HG02623 (cell line): ENCODE measurements around the gene SIM1.

Experiments used
- ATAC-seq: cut with Tn5 transposase; IDR thresholded peaks from one replicate; pipeline ENCODE4 v1.9.1; 2021; ENCODE audit warnings: moderate library complexity; ENCODE audit not compliant: unreplicated experiment

Gene SIM1, protein sequence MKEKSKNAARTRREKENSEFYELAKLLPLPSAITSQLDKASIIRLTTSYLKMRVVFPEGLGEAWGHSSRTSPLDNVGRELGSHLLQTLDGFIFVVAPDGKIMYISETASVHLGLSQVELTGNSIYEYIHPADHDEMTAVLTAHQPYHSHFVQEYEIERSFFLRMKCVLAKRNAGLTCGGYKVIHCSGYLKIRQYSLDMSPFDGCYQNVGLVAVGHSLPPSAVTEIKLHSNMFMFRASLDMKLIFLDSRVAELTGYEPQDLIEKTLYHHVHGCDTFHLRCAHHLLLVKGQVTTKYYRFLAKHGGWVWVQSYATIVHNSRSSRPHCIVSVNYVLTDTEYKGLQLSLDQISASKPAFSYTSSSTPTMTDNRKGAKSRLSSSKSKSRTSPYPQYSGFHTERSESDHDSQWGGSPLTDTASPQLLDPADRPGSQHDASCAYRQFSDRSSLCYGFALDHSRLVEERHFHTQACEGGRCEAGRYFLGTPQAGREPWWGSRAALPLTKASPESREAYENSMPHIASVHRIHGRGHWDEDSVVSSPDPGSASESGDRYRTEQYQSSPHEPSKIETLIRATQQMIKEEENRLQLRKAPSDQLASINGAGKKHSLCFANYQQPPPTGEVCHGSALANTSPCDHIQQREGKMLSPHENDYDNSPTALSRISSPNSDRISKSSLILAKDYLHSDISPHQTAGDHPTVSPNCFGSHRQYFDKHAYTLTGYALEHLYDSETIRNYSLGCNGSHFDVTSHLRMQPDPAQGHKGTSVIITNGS

DNA sequence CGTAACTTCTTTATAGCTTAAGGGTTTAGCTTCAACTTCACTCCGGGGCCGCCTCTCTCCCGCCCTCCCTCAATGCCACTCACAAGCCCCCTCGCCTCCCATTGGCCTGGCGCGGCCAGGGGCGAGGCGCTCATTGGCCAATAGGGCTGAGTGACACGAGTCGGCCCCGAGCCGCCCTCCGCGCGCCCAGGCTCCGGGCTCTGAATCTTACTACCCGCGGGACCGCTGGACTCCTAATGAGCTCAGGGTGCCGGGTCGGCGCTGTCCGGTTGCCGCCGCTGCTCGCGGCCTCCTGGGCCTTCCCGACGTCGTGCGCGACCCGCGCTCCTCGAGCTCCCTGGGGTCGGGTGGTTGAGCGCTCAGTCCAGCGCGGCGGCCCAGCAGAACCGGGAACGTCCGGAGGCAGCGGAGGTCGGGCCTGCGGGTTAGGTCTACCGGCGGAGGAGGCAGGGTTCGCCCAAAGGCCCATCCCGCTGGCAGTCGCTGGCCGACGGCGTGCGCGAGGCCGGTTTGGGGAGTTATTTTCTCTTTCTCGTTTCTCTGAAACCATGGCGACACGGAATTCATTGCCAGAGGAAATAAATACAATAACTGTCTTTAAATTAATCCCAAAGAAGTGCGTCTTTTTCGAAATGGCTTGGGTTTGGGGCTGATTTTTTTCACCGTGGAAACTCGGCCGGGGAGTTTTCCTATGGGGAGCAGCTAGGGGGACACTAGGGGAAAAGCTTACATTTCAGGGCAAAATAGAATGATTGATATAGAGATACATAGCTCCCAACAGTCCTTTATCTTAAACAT is at the start of gene SIM1:
Gene SIM1, minus strand, starts transcription at position 19 of the 798 bp plus-strand sequence. CDS start 1,453 bp downstream, outside the sequence.
- ATAC-seq, result no peak

DNA sequence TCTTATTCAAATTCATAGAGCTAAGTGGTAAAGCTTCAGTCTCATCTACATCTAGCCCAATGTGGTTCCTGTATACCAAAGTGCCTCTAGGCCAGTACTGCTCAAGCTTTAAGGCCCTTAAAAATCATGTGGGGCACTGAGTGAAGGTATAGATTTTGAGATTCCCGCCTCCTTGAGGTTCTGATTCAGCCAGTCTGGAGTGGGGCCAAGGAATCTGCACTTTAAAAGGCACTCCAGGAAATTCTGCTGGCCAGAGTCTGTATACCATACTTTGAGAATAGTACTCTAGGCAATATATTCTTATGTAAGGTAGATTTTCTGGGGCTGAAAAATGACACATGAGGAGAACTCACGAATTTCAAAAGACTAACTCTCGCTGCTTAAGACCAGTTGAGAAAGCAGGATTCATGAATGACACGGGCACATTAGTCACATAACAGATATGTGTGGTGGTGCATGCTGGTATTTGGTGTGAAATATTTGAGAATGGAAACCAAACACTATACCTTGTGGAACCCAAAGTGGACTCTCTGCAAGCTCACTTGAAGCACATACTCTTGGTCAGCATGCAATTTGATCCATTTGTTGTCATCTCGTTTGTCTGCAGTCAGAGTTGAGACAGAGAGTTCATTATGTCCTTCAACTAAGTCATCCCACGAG is 47.6 kb upstream of the SIM1 start:
- no peak for ATAC-seq

DNA sequence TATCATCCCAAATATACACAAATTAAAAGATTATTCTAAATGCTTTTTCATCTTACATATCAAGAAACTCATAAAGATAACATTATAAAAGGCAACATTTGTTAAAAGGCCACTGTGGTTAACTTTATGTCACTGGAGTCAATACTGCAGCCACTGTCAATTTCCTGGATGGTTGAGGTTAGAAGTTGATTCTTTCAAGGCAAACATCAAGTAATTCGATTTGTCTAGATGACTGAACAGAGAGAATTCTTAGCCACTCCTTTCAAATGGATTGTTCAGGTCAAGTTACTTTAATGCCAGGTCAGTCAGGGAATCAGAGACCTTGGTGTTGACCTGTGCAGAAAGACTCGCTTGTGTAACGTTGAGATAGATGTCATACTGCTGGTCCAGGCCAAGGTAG is 44.4 kb upstream of the SIM1 start:
- ATAC-seq, result no peak

DNA sequence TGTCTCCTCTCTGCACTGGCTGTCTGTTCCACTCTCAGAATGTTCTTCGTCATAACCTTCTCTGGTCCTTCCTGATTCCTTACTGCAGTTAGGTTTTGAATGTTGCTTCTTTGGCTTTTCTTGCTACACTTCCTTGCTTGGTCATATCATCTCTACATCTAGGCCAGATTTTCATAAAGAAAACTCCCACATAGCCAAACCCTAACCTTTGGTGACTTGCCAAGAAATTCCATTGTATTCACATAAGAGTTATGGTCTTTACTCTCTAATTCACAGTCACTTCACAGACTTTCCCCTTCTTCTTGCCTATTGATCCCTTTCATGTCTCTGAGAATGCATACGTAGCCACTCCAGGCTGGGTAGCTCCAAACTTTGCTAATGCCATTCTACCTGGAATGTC is 41.9 kb upstream of the SIM1 start:
- no peak for ATAC-seq

DNA sequence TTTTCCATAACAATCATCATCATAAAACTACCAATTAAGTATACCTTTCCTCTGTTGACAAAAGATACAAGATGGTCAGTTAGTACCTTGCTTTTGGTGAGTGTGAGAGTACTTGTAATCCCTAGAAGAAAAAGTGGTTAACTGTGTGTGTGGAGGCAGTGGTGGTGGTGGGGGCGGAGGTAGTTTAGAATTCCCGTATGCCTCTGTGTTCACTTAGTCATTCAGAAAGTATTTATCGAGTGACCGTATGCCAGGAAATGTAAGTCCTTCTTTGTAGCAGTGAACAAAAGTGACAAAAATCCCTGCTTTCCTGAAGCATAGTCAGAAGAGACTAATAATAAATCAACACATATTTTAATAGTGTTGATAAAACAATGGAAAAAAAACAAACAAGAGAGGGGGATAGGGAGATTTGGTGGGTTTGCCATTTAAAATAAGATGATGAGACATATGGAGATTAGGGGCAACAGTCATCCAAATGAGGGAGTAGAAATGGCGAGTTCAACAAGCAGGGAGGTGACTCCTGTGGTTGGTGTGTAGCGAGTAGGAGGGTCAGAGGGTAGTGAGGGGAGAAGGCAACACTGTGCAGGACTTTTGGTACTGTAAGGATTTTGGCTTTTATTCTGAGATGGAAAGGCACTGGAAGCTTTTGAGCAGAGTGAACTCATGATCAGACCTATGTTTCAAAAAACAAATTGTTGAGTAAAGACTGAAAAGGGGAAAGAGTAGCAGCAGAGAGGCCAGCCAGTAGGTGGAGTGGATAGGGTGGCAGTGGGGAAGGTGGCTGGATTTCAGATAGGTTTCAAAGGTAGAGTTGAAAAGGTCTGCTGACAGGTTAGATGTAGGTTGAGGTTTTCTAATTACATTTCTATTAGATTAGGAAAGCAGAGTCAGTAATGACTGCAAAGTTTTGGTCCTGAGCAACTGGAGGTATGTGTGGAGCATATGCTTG is 40.3 kb upstream of the SIM1 start:
- peak; percentile 55 for ATAC-seq

DNA sequence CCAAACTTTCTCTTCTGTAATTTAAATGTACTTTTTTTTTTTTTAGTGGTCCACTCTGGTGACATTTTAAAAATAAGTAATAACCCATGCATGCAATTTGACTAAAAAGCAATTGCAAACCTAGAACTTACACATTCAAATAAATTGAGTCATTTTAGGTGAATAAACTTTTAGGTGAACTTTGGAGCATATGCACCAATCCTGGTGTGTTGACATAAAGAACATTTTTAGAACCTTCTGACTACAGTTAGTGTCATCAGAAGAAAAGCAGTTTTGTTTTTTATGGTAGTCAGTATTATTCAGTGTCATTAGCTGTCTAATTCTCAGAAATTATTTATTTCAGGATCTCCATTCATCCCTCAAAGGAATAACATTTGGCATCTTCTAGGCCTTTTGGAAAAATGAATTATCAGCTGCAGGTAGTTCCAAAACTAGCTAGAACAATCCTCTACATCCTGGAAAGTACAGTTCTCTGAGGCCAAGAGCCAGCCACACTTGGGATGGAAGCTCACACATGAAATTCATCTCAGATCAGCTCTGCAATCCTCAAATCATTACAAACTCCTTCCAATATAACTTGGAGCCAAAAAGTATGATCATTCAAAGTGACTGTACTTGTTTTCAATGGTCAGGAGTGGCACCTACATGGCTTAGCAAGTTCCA is 38.5 kb upstream of the SIM1 start:
- no peak for ATAC-seq

DNA sequence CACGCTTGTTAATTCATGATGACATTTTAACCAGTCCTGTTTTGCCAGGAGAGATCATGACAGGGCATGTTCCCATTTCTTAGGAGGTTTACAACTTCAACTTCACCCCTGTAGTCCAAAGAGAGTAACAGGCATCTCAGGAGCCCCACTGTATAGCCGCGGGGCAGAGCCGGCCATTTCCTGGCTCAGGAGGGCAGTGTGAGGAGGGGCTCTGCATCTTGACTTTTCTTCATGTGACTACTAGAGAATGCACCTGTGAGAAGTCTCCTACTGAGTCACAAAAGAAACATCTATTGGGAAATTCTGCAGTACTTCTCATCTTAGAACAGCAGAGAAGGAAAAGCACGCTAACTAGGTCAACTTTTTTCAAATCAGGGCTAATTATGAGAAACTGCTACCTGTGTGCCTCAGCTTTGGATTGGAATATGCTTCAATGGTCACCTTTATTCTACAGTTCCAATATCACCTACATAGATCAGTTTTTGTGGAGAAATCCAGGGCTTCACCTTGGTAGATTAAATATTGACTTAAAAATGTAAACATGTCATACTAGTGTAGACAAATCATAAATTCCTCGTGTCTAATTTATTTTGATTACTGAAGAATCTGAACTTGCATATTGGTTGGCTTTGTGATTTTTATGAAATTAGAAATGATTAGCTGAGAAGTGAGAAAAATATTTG is 28.6 kb upstream of the SIM1 start:
- ATAC-seq, result no peak

DNA sequence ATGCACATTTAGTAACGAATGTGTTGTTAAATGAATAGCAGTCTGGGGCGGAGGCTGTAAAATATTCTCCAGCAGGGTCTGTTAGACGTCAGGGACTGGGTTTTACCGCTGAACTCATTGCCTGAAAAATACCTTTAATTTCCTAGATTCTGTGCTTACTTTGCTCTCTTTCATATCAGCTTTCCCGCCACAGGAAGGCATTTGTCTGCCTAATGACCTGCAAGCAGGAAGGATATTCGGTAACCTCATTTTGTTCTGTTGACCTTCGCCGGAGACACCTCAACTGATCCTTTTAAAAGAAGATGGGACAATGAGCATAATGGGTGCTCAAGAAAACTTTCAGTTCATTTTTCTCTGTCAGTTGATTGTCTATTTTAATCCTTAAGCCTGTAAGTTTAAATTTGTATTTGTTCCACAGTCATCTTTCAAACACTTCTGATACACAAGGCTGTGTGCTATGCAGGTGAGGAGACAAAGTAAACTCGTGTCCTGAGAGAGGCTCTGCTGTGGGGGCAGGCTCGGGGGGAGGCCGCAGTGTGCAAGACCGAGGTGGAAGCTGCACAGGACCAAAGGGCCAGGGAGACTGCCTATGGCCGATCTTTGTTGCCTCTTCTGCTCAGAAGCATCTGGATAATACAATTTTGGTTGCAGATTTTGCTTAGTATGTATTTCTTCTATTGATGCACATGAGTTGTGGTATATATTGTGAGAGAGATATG is 27.4 kb upstream of the SIM1 start:
- no peak for ATAC-seq

DNA sequence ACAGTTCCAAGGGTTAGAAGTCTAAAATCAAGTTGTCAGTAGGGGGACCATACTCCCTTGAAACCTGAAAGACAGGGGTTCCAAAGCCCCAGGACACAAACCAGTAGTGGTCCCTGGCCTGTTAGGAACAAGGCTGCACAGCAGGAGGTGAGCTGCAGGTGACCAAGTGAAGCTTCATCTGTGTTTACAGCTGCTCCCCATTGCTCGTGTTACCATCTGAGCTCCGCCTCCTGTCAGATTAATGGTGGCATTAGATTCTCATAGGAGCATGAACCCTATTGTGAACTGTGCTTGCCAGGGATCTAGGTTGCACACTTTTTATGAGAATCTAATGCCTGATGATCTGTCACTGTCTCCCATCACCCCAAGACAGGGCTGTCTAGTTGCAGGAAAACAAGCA is 25.3 kb upstream of the SIM1 start:
- no peak for ATAC-seq

DNA sequence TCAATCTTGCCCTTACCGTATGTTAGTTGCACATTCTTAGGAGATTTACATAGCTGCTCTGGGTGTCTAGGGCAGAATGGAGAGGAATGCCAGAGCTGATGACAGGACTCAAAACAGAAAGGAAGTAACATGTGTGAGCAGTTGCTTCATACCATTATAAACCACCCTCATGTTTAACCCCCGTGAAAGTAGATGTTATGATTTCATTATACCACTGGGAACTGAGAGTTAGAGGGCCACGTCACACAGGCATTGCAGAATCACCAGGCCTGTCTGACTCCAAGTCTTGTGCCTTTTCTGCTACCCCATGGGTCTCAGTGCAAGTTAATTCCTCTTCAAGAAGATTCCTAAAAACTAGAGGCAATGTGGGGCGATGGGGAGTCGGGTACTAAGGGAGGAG is 23.5 kb upstream of the SIM1 start:
- no peak for ATAC-seq

DNA sequence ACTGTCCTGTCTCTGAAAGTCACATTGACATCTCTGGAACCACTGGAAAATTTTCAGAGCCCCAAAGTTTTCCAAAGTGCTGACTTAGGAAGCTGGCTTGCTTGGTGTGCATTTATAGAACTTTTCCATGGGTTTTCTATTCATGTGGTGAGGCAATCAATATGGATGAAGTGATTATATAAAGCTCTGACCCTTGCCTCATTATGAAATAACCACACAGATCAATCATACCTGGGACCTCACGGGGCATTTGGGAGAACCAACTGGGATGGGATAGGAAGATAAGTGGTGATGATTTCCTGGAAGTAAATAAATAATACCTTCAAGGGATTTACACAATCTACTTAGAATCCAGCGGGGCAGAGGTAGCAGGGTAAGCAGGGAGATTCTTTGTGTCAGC is 22.9 kb upstream of the SIM1 start:
- ATAC-seq, result no peak

DNA sequence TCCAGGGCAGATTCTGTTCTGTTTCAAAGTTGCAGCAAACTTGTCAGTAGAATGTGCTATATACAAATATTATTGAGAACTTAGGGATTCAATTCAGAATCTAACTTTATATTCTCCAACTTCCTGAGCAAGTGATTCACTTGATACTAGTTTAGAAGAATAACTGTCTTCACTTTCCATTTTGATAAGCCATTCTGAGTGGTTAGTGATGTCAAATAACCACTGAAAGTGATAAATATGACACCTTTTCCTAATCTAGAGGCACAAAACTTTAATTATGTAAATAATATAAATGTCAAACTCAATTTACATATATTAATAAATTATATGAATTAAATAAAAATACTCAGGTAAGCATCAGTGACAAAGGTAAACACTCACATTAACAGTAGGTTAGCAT is 20.5 kb upstream of the SIM1 start:
- ATAC-seq, result no peak

DNA sequence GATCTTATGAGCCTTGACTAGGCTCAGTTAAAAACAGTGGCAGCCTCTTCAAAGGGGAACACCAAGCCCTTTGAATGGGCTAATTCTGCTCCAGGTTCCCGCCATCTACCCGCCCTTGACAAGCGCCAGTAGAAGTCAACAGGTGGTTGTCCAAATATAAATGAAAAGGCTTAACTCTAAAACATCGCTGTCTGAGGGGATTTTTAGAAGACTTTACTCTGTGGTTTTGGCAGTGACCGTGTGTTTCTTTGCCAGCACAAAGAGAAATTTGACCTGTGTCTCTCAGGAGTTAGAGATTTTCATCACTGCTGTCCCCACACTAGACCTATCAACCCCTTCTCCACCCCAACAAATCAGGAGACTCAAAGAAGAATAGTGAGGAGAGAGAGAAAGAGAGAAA is 19.8 kb upstream of the SIM1 start:
- ATAC-seq, result peak; percentile 49

DNA sequence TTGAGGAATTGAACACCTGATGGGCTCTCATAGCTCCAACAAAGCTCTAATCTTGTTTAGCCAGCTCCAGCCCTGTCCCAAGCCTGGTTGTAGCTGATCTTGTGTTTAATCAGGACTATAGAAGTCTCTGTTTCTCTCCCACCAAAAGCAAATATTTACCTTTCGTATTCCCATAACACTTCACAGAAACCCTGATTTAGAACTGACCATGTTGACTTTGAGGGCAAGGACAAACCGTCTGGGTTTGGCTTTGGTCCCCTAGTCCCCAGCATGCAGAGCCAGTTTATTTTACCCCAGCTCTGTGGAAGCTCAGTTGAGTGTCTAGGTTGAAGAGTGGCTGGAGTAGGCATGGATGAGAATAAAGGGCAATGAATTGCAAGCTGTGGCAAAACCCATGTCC is 18.0 kb upstream of the SIM1 start:
- no peak for ATAC-seq

DNA sequence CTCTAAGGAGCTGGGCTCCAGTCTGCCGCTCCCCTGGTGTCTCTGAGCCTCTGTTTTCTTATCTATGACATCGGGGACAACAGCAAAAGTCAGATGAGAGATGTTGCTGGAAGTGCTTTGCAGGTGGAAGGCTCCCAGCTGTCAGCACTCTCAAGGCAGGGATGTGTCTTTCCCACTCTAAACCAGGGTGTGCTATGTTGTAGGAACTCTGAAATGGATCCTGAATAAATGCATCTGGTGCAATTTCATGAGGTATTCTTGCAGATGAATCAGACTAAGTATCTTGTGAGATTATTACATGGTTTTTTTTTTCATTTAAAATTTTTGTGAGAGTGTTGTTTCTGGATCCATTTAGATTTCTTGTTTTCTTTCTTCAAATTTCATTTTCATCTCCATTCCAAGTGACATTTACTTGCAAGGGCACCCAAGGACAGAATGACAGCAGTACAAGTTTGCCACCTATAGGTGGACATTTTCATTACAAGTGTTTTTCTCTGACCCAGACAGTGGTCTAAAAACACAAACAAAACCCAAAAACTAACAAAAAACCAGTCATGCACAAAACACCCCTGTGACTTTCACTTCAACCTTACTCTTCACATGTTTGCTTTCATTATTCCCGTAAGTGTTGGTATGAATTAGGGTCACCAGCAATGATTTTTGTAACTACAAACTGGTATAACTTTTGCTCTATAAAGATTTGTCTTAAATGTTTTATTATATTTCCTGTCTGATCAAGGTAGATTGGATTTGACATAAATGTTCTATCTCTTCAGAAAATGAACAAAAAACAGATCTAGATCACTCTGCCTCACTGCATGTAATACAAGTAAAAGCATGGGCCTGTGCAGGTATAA is 14.7 kb upstream of the SIM1 start:
- peak; percentile 32 for ATAC-seq

DNA sequence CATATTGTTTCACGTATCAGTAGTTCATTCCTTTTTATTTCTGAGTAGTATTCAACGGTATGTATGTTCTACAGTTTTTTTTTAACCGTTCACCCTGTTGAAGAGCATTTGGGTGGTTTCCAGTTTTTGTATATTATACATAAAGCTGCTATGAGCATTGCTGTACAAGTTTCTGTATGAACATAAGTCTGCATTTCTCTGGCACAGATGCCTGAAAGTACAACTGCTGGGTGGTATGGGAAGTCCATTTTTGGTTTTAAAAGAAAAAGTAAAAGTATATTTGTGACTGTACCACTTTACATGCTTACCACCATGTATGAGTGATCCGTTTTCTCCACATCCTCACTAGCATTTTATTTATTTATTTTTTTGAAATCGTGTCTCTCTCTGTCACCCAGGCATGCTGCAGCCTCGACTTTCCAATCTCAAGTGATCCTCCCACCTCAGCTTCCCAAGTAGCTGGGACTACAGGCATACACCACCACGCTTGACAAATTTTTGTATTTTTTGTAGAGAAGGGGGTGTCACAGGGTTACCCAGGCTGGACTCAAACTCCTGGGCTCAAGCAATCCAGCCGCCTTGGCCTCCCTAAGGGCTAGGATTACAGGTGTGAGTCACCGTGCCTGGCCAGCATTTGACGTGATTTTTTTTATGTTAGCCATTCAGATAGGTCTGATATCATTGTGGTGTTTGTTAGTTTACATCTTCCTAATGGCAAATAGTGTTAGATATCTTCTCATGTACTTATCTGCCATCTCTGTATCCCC is 11.0 kb upstream of the SIM1 start:
- peak; percentile 76 for ATAC-seq
